GM18502 (cell line): ENCODE measurements around the gene LUC7L.
A peak's percentile ranks its signal among the peaks of the same experiment; 100 is the strongest.
"Not testable (repeated sequence)": the region's sequence is repeated elsewhere in the genome, so short reads cannot be mapped to it uniquely, and the experiment has no call there.

ENCODE experiments used
- ATAC-seq: cut with Tn5 transposase; IDR thresholded peaks from one replicate; pipeline ENCODE4 v1.9.1; 2021; ENCODE audit warnings: mild to moderate bottlenecking; ENCODE audit not compliant: unreplicated experiment, poor library complexity

Gene LUC7L

DNA sequence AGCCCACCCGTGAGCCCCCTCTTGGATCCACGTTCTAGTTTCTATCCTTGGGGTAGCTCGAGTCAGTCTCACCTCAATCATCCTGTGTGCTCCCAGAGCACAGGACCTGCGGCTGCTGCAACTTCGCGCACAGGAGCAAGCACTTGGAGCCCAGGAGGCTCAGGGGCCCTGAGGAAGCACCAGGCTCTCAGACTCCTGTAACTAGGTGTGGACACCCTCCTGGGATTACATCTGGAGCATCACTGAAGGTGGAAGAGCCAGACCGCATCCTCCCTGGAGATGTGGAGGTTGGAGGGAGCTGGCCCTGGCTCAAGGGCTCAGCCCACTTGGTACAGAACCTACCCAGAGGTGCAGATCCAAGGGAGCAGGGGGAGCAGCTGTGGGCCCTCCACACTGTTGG lies 46.2 kb downstream of the LUC7L start:
- no peak for ATAC-seq

DNA sequence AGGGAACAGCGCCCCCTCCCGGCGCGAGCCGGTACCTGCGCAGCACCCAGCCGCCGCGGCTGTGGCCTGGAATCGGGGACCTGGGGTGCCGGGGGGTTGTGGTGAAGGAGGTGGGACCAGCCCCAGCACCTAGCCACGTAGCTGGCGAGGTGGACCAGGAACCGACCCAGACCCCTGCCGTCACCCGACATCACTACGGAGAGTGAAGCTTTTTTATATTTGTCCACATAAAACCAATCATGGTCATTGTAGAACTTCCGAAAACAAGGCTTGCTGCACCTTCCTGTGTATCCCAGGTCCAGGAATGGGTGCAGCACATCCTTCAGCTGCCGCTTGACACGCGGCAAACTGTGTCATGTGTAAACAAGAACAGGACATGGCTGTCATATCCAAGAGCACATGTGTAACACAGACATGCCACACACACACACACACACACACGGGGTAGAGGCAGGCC lies 47.7 kb downstream of the LUC7L start:
- ATAC-seq = no peak

DNA sequence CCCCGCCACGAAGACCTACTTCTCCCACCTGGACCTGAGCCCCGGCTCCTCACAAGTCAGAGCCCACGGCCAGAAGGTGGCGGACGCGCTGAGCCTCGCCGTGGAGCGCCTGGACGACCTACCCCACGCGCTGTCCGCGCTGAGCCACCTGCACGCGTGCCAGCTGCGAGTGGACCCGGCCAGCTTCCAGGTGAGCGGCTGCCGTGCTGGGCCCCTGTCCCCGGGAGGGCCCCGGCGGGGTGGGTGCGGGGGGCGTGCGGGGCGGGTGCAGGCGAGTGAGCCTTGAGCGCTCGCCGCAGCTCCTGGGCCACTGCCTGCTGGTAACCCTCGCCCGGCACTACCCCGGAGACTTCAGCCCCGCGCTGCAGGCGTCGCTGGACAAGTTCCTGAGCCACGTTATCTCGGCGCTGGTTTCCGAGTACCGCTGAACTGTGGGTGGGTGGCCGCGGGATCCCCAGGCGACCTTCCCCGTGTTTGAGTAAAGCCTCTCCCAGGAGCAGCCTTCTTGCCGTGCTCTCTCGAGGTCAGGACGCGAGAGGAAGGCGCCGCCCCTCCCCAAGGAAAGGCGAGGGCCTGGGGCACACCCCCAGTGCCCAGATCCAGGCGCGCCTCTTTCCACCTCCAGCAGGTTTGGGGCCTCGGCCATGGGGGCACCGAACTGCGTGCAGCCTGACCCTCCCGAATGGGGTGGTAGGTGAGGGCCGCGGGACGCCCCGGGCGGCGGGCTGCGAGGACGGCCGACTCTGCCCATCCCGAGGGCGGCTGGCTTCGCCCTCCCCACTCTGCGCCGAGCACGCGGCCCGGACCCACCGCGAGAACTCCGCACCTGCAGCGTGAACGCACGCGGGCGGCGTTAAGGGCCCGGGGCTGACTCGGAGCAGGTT lies 48.3 kb downstream of the LUC7L start:
- ATAC-seq = peak; percentile 47

DNA sequence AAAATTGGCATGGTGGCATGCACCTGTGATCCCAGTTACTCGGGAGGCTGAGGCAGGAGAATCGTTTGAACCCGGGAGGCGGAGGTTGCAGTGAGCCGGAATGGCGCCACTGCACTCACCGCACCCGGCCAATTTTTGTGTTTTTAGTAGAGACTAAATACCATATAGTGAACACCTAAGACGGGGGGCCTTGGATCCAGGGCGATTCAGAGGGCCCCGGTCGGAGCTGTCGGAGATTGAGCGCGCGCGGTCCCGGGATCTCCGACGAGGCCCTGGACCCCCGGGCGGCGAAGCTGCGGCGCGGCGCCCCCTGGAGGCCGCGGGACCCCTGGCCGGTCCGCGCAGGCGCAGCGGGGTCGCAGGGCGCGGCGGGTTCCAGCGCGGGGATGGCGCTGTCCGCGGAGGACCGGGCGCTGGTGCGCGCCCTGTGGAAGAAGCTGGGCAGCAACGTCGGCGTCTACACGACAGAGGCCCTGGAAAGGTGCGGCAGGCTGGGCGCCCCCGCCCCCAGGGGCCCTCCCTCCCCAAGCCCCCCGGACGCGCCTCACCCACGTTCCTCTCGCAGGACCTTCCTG lies 49.1 kb downstream of the LUC7L start, which contains the start of gene HBQ1:
HBQ1 (plus strand) TSS at position 359 of the 575 bp plus-strand sequence; CDS start at position 387, 28 bp downstream.
- ATAC-seq = no peak

DNA sequence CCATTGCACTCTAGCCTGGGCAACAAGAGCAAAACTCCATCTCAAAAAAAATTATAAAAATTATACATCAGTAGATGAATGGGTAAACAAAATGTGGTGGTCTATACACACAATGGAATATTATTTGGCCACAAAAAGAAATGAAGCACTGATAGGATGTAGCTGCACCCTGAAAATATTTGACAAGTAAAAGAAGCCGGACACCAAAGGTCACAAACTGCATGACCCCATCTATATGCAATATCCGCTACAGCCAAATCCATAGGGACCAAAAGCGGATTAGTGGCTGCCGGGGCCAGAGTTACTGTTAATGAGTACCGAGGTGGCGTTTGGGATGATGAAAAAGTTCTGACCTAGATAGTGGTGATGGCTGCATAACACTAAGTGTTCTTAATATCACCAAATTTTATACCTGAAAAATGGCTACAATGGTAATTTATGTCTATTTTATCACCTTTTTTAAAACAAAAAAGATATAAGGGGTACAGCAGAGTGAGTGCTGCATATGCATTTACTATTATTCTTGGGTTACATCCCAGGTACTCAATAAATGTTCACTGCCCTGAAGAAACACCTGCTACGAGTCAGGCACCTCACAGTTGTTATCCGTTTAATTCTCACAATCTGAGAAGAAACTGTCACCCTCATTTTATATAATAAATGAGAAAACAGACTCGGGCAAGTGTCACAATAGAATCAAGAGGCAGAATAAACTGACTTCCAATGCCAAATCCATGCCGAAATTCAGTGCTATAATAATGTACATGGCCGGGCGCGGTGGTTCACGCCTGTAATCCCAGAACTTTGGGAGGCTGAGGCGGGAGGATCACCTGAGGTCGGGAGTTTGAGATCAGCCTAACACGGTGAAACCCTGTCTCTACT lies 49.8 kb downstream of the LUC7L start:
- no peak for ATAC-seq

DNA sequence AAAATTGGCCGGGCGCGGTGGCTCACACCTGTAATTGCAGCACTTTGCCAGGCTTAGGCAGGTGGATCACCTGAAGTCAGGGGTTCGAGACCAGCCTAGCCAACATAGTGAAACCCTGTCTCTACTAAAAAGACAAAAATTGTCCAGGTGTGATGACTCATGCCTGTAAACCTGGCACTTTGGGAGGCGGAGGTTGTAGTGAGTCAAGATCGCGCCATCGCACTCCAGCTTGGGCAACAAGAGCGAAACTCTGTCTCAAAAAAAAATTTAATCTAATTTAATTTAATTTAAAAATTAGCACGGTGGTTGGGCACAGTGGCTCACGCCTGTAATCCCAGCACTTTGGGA lies 50.6 kb downstream of the LUC7L start:
- ATAC-seq = no peak

DNA sequence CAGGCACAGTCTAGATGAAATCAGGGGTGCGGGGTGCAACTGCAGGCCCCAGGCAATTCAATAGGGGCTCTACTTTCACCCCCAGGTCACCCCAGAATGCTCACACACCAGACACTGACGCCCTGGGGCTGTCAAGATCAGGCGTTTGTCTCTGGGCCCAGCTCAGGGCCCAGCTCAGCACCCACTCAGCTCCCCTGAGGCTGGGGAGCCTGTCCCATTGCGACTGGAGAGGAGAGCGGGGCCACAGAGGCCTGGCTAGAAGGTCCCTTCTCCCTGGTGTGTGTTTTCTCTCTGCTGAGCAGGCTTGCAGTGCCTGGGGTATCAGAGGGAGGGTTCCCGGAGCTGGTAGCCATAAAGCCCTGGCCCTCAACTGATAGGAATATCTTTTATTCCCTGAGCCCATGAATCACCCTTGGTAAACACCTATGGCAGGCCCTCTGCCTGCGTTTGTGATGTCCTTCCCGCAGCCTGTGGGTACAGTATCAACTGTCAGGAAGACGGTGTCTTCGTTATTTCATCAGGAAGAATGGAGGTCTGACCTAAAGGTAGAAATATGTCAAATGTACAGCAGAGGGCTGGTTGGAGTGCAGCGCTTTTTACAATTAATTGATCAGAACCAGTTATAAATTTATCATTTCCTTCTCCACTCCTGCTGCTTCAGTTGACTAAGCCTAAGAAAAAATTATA lies 51.1 kb downstream of the LUC7L start:
- no peak for ATAC-seq

DNA sequence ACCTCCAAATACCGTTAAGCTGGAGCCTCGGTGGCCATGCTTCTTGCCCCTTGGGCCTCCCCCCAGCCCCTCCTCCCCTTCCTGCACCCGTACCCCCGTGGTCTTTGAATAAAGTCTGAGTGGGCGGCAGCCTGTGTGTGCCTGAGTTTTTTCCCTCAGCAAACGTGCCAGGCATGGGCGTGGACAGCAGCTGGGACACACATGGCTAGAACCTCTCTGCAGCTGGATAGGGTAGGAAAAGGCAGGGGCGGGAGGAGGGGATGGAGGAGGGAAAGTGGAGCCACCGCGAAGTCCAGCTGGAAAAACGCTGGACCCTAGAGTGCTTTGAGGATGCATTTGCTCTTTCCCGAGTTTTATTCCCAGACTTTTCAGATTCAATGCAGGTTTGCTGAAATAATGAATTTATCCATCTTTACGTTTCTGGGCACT lies 51.8 kb downstream of the LUC7L start:
- no peak for ATAC-seq

DNA sequence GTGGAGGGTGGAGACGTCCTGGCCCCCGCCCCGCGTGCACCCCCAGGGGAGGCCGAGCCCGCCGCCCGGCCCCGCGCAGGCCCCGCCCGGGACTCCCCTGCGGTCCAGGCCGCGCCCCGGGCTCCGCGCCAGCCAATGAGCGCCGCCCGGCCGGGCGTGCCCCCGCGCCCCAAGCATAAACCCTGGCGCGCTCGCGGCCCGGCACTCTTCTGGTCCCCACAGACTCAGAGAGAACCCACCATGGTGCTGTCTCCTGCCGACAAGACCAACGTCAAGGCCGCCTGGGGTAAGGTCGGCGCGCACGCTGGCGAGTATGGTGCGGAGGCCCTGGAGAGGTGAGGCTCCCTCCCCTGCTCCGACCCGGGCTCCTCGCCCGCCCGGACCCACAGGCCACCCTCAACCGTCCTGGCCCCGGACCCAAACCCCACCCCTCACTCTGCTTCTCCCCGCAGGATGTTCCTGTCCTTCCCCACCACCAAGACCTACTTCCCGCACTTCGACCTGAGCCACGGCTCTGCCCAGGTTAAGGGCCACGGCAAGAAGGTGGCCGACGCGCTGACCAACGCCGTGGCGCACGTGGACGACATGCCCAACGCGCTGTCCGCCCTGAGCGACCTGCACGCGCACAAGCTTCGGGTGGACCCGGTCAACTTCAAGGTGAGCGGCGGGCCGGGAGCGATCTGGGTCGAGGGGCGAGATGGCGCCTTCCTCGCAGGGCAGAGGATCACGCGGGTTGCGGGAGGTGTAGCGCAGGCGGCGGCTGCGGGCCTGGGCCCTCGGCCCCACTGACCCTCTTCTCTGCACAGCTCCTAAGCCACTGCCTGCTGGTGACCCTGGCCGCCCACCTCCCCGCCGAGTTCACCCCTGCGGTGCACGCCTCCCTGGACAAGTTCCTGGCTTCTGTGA lies 52.5 kb downstream of the LUC7L start, which contains the start of gene HBA1:
HBA1 (plus strand) TSS at position 204 of the 906 bp plus-strand sequence; CDS start at position 241, 37 bp downstream.
- not testable (repeated sequence) for ATAC-seq

DNA sequence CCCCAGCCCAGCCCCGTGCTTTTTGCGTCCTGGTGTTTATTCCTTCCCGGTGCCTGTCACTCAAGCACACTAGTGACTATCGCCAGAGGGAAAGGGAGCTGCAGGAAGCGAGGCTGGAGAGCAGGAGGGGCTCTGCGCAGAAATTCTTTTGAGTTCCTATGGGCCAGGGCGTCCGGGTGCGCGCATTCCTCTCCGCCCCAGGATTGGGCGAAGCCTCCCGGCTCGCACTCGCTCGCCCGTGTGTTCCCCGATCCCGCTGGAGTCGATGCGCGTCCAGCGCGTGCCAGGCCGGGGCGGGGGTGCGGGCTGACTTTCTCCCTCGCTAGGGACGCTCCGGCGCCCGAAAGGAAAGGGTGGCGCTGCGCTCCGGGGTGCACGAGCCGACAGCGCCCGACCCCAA lies 53.2 kb downstream of the LUC7L start:
- not testable (repeated sequence) for ATAC-seq

DNA sequence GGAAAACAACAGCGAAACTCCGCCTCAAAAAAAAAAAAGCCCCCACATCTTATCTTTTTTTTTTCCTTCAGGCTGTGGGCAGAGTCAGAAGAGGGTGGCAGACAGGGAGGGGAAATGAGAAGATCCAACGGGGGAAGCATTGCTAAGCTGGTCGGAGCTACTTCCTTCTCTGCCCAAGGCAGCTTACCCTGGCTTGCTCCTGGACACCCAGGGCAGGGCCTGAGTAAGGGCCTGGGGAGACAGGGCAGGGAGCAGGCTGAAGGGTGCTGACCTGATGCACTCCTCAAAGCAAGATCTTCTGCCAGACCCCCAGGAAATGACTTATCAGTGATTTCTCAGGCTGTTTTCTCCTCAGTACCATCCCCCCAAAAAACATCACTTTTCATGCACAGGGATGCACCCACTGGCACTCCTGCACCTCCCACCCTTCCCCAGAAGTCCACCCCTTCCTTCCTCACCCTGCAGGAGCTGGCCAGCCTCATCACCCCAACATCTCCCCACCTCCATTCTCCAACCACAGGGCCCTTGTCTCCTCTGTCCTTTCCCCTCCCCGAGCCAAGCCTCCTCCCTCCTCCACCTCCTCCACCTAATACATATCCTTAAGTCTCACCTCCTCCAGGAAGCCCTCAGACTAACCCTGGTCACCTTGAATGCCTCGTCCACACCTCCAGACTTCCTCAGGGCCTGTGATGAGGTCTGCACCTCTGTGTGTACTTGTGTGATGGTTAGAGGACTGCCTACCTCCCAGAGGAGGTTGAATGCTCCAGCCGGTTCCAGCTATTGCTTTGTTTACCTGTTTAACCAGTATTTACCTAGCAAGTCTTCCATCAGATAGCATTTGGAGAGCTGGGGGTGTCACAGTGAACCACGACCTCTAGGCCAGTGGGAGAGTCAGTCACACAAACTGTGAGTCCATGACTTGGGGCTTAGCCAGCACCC lies 54.0 kb downstream of the LUC7L start:
- no peak for ATAC-seq

DNA sequence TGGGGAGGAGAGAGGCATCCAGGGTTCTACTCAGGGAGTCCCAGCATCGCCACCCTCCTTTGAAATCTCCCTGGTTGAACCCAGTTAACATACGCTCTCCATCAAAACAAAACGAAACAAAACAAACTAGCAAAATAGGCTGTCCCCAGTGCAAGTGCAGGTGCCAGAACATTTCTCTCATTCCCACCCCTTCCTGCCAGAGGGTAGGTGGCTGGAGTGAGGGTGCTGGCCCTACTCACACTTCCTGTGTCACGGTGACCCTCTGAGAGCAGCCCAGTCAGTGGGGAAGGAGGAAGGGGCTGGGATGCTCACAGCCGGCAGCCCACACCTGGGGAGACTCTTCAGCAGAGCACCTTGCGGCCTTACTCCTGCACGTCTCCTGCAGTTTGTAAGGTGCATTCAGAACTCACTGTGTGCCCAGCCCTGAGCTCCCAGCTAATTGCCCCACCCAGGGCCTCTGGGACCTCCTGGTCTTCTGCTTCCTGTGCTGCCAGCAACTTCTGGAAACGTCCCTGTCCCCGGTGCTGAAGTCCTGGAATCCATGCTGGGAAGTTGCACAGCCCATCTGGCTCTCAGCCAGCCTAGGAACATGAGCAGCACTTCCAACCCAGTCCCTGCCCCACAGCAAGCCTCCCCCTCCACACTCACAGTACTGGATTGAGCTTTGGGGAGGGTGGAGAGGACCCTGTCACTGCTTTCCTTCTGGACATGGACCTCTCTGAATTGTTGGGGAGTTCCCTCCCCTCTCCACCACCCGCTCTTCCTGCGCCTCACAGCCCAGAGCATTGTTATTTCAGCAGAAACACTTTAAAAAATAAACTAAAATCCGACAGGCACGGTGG lies 55.1 kb downstream of the LUC7L start:
- ATAC-seq = not testable (repeated sequence)

DNA sequence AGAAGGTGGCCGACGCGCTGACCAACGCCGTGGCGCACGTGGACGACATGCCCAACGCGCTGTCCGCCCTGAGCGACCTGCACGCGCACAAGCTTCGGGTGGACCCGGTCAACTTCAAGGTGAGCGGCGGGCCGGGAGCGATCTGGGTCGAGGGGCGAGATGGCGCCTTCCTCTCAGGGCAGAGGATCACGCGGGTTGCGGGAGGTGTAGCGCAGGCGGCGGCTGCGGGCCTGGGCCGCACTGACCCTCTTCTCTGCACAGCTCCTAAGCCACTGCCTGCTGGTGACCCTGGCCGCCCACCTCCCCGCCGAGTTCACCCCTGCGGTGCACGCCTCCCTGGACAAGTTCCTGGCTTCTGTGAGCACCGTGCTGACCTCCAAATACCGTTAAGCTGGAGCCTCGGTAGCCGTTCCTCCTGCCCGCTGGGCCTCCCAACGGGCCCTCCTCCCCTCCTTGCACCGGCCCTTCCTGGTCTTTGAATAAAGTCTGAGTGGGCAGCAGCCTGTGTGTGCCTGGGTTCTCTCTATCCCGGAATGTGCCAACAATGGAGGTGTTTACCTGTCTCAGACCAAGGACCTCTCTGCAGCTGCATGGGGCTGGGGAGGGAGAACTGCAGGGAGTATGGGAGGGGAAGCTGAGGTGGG lies 55.9 kb downstream of the LUC7L start:
- not testable (repeated sequence) for ATAC-seq

DNA sequence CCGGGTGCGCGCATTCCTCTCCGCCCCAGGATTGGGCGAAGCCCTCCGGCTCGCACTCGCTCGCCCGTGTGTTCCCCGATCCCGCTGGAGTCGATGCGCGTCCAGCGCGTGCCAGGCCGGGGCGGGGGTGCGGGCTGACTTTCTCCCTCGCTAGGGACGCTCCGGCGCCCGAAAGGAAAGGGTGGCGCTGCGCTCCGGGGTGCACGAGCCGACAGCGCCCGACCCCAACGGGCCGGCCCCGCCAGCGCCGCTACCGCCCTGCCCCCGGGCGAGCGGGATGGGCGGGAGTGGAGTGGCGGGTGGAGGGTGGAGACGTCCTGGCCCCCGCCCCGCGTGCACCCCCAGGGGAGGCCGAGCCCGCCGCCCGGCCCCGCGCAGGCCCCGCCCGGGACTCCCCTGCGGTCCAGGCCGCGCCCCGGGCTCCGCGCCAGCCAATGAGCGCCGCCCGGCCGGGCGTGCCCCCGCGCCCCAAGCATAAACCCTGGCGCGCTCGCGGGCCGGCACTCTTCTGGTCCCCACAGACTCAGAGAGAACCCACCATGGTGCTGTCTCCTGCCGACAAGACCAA lies 56.8 kb downstream of the LUC7L start, which contains the start of gene HBA2:
HBA2 (plus strand) TSS at position 503 of the 568 bp plus-strand sequence; CDS start at position 540, 37 bp downstream.
- ATAC-seq = not testable (repeated sequence)

DNA sequence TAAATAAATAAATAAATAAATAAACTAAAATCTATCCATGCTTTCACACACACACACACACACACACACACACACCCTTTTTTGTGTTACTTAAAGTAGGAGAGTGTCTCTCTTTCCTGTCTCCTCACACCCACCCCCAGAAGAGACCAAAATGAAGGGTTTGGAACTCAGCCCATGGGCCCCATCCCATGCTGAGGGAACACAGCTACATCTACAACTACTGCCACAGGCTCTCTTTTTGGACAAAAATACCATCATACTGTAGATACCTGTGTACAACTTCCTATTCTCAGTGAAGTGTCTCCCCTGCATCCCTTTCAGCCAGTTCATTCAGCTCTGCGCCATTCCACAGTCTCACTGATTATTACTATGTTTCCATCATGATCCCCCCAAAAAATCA lies 58.5 kb downstream of the LUC7L start:
- ATAC-seq = no peak

DNA sequence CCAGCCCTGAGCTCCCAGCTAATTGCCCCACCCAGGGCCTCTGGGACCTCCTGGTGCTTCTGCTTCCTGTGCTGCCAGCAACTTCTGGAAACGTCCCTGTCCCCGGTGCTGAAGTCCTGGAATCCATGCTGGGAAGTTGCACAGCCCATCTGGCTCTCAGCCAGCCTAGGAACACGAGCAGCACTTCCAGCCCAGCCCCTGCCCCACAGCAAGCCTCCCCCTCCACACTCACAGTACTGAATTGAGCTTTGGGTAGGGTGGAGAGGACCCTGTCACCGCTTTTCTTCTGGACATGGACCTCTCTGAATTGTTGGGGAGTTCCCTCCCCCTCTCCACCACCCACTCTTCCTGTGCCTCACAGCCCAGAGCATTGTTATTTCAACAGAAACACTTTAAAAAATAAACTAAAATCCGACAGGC lies 59.2 kb downstream of the LUC7L start:
- ATAC-seq = not testable (repeated sequence)
